NCI-H510A (cell line): ENCODE data around the gene LINC01488.

Experiments
- DNase-seq: peaks from one replicate; lab custom pipeline; 2025; lab: John Stamatoyannopoulos, UW

LINC01488 gene

DNA sequence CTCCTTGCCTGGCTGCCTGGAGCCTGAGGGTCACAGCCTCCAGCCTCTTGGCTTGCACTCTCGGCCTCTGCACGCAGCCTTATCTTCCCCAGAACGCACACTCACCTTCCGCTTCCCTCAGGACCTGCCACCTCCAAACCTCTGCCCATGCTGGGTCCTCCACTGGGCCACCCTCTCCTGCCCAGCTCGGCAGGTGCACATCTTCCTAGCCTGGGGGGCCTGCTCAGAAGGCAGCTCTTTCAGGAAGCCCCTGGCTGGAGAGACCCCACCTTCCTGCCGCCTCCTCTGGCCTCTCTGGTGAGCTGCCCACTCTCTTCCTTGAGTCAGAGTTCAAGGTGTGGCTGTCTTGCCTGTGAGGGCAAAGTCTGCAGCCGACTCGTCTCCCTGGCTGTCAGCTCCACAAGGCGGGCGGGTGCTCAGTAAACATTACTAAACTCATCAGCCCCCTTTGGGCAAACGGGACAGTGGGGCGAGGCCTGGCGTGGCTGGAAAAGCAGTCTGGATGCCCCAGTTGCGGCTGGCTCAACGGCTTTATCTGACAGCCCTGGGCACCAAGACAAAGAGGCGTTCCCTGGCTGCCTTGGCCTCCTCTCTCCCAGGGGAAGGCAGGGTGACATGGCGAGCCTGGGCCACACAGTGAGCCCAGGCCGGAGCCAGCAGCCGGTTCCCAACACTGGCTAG lies 1.7 kb upstream of the LINC01488 start:
- no peak for DNase-seq

DNA sequence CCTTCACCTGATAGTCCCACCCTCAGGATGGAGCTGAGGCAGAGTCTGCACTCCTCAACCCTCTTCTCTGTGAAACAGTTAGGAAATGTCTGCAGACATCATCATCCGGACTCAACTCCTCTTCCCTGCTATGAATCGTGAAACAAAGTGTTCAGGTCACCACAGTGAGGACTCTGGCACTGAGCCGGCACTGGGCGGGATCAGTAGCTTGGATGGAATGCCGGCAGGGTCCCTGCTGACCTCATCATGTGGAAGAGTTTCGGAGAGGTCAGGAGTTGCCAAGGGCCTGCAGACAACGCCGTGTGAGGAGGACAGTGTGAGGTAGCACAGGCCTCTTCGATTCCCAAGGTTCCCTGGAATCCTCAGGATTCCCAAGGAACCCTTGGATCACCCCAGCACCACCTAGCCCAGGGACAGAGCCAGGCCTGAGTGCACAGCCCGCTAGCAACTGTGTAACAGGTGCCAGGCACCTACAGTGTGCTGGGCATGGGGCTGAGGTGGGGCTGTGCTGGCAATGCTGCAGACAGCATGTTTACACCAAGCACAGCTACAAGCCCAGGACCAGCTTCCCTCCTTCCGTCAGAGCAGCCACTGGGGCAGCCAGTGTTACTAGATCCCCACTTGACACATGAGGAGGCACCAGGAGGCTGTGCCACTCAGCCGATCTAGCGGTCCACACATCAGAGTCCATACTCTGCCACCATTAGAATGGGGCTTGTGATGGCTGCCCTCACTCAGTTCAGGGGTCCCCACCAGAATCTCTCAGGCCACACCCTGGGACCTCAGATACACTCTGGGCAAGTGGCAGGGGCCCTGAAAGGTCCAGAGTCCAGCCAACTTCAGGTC lies 693 bp upstream of the LINC01488 start:
- DNase-seq: no peak

DNA sequence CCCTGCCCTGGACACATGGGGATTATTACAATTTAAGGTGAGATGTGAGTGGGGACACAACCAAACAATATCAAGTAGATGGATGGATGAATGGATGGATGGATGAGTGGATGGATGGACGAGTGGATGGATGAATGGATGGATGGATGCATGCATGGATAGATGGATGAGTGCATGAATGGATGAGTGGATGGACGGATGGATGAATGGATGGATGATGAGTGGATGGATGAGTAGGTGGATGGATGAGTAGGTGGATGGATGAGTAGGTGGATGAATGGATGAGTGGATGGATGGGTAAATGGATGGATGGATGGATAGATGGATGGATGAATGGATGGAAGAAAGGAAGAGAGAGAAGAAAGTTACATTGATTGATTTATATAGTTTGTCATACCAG lies 859 bp downstream of the LINC01488 start:
- DNase-seq: no peak

DNA sequence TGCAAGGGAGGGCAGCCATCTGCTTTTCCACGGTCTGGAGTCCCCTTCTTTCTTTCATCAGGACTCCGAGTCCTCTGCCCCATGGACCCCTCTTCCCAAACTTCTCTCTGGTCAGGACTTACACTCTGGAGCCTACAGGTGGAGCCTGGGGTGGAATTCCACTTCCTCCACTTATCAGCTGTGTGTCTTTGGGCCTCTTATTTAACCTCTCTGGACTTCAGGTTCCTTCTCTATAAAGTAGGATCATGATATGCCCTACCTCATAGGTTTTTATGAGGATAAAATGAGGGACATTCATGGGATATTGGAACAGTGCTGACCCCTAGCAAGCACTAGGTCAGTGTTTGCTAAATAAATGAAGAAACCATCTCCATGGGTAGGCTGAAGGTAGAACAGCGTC lies 1.7 kb downstream of the LINC01488 start:
- no peak for DNase-seq

DNA sequence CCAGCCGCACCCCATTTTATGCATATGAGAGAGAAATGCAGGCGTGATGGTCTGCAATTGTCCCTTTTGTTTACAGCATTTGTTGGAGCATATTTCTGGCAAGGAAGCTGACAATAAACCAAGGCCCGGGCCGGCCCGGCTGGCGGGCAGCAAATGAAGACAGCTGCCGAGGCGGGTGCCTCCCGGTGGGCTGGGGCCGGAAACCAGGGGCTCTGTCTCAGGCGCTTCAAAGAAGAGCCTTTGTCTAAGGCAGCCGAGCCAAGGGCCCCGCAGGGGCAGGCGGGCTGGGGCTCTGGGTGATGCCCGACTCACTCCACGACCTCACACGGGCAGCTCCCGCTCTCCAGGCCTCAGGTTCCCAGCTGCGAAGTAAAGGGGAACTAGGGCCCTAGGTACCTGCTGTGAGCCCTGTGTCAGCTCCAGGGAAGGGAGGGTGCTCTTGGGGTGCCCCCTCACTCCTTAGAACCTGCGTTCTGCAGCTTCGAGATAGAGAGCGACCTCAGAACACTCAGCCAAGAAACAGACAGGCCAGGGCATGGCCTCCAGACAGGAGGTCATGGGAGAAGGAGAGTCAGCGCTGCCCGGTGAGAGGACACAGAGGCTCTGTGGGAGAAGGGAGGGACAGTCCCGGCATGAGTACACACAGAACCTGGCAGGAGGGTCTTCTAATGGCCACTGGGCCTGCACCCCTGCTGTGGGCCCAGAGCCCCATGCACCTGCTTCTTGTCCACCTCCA lies 2.4 kb downstream of the LINC01488 start:
- DNase-seq: no peak

DNA sequence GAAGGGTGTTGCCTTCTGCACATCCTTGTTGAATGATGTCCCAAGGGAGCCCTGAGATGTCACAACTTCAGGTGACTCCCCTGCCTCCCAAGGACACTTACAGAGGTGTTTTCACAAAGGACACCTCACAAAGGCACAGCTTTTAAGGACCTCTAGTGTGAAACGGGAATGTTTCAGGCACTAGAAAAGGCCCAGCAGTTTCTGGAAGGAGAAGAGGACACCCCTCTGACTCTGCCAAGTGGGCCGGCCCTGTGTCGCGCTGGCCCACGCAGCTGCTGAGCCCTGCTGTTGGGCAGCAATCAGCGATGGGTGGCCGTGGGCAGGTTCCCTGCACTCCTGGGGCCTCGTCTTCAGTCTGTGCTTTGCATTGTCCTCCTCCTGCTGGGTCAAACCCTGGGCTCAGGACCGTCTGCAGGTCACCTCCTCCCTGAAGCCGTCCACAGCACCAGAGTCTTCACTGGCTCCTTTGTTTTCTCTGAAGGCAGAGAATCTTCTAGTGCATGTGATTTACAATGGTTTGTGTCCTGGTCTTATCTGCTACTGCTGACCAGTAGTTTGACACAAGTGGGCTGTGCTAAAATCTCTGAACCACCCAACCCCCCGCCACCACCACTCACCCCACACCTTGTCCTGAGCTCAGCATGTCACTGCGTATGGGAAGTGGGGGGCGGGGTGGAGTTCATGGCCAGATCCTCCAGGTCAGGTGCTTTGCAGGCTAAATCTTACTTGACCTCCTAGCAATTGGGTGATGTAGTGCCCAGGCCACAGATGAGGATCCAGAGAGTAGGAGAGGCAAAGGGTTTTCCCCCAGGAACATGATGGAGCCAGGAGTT lies 3.2 kb downstream of the LINC01488 start:
- DNase-seq: no peak

DNA sequence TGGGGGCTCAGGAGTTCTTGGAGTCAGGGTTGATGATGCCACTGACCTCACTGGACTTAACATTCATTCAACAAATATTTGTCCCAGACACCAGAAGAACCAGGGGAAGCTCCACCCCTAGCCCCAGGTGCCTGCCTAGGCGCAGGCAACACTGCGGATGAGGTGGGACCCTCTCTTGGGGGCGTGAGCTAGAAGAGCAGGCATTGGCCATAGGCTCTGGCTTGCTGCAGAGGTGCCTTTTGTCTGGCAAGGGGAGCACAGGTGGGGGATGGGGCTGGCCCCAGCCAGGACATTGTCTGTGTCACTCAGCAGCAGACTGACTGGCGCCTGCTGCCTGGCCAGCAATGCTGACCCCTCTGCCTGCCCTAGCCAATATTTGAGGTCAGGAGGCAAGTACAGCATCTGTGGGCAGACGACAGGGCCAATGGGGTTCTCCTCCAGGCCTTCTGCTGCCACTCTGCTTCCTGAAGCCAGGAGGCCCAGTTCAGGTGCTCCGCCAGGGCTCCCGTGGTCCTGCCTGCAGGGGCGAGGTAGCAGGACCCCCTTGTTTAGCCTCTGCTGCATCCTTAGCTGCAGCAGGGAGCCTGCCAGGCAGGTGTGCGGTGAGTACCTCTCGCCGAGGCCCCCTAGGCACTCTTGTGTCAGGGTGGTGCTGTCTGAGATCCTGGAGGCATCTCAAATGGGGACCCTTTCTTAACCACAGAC lies 4.0 kb downstream of the LINC01488 start:
- no peak for DNase-seq

DNA sequence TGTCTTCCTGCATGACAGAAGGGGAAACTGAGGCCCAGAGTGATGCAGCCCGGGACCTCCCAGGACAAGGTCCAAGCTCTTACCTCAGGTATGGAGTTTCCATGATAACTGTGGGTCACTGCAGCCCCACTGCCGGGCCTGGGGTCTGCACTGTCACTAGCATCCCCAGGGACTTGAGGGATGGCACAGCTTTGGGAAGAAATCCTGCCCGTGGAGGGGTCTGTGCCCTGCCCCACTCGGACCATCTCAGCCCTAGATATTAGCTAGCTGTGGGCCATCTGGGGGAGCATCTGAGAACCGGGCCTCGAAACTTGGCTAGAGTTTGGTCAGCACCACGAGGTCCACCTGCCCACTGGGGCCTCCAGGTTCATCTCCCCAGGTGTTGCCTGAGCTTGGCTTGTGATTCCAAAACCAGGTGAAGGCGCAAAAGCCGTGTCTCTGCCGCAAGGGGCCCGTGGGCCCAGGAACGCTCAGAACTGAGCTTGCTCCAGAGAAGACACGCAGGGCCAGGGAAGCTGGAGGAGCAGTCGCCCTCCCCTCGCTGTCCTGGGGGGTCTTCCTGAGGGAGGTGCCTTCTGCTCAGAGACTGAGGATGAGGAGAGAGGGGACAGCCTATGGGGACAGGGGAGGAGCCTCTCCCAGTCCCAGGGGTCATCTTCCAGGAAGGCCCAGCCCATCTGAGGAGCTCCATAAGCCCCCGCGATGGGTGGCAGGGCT lies 4.8 kb downstream of the LINC01488 start:
- no peak for DNase-seq

DNA sequence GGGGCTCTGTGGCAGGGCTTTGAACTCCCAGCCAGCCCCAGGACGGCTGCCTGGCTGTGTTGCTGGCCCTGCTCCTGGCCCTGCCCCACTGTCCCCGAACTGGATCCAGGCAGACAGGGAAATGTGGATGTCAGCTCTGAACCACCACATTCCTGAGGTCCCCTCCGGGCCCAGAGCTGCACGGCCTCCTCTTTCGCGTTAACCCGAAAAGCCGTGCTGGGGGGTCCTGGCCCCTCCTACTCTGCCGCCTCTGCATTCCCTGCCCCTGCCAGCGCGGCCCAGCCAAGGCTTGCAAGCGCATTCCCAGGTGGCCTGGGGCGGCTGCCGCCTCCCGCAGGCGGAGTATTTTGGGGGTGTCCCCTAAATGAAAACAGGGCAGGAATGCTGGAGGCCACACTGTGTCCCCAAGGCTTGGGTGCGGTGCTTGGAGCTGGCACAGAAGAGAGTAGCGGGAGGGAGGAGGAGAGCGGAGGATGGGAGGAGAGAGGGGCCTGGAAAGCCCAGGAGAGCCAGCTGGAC lies 5.4 kb downstream of the LINC01488 start:
- no peak for DNase-seq

DNA sequence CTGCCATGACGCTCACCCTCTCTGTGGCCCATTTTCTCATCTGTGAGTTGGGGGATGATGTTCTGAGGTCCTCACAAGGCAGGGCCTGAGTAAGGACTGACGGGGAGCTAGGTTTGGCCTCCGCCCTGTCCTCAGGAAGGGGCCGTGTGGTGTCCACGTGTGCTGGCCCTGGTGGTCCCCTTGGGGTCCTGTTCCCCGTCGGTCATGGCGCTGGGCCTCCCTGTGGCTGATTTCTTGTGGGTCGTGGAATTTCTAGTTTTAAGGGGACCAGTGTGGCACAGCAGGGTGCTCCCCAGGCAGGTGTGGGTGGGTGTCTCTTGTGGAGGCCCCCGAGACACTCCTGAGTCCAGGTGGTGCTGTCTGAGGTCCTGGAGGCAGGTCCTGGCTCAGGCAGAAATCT lies 5.9 kb downstream of the LINC01488 start:
- DNase-seq: no peak

DNA sequence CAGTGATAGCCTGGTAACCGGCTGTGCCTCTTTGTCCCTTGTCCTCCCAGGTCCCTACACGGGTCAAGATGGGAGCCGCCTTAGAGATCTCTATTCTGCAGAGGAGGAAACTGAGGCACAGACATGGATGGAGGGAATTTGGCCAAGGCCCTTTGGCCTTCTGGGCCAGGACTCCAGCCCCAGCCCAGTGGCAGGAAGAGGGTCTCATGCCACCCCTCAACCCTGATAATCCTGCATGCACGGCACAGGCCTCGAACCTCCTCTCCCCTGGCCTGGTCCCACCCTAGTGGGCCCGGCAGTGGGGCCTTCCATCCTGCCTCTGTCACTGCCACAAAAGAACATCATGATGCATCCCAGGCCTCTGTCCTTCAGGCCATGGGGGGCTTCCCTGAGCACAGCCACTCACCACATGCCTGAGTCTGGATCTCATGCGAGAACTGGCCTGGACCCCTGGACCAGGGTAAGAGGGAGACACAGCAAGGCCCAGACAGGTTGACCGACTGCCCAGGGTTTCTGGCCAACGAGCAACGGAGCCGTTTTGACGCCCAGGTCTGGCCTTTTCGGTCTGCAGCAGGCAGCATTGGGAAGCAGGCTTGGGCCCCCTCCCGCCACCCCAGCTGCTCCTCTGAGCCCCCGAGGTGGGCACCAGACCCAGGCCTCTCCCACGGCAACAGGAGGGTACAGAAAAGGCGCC lies 6.5 kb downstream of the LINC01488 start:
- DNase-seq: no peak

DNA sequence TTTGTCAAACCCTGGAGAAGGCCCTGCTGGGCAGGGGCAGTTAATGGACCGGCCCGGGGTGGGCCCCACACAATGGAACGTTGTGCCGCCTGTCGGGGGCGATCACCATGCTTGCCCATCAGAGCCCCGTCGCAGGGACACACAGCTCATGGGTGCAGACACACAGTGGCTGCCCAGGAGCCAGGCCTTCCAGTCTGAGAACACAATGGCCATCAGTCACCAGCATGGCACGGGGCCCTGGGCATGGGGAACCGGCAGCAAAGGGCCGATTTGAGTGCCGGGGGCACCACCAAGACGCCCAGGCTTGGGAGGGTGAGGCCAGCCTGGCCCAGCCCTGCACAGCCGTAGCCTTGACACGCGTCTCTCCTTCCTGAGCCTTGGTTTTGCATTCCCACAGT lies 7.1 kb downstream of the LINC01488 start:
- no peak for DNase-seq

DNA sequence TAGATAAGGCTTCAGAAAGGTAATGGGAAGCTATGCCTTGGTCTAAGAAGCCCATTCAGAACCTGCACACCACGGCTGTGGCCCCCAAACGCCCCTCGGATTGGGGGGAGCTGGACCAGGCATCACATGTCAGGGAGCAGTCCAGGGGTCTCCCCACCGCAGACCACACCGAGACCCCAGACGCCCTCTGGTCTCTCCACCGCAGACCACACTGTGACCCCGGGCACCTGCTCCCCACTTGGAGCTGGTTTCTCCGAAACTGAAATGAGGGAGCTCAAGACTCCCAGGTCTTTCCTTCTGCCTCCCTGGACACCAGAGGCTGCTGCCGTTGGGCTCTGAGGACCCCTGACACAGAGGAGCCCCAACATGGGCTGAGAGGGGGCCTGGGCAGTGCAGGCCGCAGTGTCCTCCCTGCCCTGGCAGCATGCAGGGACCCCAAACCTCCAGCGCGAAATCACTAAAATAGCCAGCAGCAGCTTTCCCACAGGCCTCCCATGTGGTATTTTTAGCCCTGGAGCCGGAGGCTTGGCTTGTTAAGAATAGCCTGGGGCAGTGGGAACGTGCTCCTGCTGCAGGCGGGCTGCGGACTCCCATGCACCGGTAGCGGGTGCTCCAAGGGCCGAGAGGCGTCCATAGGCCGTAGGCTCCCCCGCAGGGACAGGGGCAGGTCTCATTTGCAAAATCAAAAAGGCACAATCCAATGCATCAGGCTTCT lies 7.7 kb downstream of the LINC01488 start:
- DNase-seq: no peak

DNA sequence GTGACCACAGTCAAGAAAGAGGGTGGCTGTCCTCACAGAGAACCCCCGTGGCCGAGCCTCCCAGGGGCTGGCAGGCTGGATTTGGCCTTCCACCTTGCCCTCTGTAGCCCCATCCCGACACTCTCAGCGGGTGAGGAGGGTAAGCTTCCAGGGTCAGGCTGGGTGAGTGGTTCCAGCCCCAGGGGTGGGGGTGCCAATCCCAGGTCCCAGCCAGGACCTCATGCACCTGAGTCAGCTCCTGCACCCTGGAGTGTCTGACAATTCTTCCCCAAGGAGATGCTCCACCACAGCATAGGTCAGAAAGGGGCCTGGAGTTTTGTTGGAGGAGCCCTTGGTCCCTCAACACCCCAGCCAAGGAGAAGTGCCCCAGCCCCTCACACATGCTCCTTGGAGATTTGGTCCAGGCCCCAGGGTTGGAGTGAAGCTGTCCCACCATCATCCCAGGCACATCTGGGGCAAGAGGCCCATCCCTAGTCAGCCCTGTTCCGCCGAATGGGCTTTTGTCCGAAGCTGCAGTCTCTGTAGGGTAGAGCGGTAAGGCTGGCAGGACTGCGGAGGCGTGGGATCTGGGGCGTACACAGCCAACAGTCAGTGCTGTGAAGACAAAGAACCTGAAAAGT lies 8.4 kb downstream of the LINC01488 start:
- DNase-seq: no peak

DNA sequence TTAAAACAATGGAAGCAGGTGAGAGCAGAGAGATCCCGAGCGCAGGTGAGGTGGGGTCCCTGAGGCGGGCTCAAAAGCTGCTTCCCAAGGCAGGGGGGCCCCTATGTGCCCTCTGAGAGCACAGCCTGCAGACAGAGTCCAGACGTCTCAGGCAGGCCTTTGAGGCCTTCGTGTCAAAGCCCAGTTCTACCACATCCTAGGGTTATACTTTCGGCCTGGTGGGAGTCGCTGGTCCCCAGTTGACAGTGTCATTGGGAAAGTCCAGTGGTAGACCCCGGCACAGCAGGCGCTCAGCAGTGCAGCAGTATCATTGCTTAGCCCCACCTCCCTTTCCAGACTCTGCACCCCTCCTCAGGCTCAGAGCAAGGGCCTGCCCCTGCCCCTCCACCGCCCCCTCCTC lies 9.1 kb downstream of the LINC01488 start:
- no peak for DNase-seq

DNA sequence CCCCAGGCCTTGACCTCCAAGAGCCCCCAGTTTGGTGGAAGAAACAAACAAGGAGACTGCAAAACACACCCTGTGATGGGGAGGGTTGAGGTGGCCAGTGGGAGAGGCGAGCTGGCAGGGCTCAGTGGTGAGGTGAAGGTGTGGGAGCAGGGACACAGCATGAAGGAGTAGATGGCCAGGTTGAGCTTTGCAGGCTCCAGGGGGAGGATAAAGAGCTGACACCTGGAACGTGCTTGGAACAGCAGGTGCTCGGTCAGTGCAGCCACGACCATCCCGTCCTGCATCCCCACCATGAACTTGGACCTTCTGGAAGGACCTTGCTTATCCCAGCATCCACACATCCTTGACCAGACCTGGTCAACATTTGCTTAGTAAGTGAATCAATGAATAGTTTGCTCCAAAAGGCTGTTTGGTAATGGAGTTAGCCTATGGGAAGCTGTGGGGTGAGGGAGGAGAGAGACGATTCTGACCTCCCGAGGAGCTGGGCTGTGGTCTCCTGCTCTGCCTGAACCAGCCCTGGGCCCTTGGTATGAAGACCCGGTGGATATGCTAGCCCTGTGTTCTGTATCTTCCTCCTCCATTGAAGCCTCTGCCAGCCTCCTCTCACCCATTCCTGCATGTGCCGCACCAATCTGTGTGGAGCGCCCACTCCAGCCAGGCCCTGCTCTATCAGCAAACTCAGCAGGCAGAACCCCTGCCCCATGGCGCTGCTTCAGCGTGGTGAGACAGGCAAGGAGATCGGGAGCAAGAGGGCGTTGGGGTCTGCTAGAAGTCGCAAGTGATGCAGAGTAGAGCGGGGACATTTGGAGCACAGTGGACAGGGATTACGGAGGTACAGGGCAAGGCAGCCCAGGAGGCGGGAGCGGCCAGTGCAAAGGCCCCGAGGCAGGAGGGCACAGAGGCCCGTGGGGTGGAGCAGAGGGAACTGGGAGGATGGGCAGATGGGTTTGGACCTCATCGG lies 9.9 kb downstream of the LINC01488 start:
- no peak for DNase-seq

DNA sequence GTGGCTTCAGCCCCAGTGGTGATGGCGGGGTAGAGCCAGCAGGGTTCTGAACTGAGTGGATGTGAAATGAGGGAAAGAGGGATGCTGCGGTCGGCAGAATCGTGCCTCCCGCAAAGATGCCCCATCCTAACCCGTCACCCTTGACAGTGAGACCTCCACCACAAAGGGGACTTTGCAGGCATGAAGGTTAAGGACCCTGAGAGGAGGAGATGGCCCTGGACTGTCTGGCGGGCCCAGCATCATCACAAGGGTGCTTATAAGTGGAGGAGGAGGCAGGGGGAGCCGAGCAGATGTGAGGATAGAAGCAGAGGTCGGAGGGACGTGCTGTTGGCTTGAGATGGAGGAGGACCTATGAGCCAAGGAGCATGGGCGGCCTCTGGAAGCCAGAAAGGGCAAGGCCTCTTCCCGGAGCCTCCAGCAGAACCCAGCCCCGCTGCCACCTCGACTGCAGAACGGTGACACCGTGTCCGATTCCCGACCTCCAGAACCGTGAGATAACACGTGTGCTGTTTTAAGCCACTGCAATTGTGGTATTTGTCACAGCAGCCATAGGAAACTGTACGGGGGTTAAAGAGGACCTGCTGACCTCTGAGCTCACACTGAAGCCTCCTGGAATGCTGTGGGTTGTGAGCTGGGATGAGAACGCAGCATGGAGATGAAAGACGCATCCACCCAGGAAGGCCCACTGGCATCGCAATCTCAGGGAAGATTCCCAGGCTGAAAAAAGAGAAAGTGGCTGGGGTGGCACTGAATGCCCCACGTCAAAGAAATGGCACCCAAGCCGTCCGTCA lies 10.9 kb downstream of the LINC01488 start:
- no peak for DNase-seq
